ENCODE data around the gene ARHGAP15.

Gene ARHGAP15

GRCh38 chr2:143754742-143755141 lies 625.5 kb downstream of the ARHGAP15 start:
- Histone ChIP-seq H3K9ac (ENCODE audit: low read length) (no peak overlapping the region), H3K27ac (ENCODE audit: low read depth, low read length) (no peak overlapping the region), H3K4me2 (ENCODE audit: low read length) (no peak overlapping the region), H2AFZ (ENCODE audit: insufficient read depth, low read length, poor library complexity) (no peak overlapping the region), H2BK12ac (ENCODE audit: low read length) (no peak overlapping the region), H3K4me3 (ENCODE audit: low read depth, low read length) (no peak overlapping the region), H3K14ac (ENCODE audit: low read length) (no peak overlapping the region), H3K79me2 (ENCODE audit: control insufficient read depth, insufficient read depth, low read length, poor library complexity) (no peaks in the 10 kb centered on the region), H3K4ac (ENCODE audit: low read depth, low read length) (no peak overlapping the region), H3K4me1 (ENCODE audit: control insufficient read depth in 1 of 2, insufficient read depth in 2 of 2, low read length in 2 of 2) (peaks cover 0 to 7% of the 10 kb centered on the region in 2 experiments), H2BK120ac (ENCODE audit: insufficient read depth, low read length, poor library complexity) (no peak overlapping the region), H4K8ac (ENCODE audit: low read depth, low read length) (no peak overlapping the region), H2BK5ac (ENCODE audit: low read depth, low read length, poor library complexity) (no peak overlapping the region), H3K9me3 (ENCODE audit: insufficient read depth, low read depth, low read length) (no peaks in the 10 kb centered on the region), H4K91ac (ENCODE audit: low read depth, low read length) (no peak overlapping the region), H2AK5ac (ENCODE audit: low read length) (no peak overlapping the region), H3K36me3 (ENCODE audit: control insufficient read depth in 1 of 2, insufficient read depth in 2 of 2, low read length in 2 of 2) (no peaks in the 10 kb centered on the region), H3K18ac (ENCODE audit: low read length) (no peak overlapping the region), H3K27me3 (ENCODE audit: insufficient read depth, low read length) (no peaks in the 10 kb centered on the region), H4K12ac (ENCODE audit: low read depth, low read length) (no peak overlapping the region), H3K23ac (ENCODE audit: low read length) (no peak overlapping the region), H3K79me1 (ENCODE audit: low read length) (no peaks in the 10 kb centered on the region)
- WGBS (ENCODE audit: extremely low coverage, insufficient coverage, insufficient read length), result no CpG with 5 or more reads among the region's 1 CpG
- DNase-seq, result no peak

- H3K4me1 ChIP-seq (ENCODE audit: control insufficient read depth in 1 of 2, insufficient read depth in 2 of 2, low read length in 2 of 2), result peaks cover 0 to 7% of the 10 kb centered on the region in 2 experiments
- H3K9ac ChIP-seq (ENCODE audit: low read length), result no peak overlapping the region
- H3K27me3 ChIP-seq (ENCODE audit: insufficient read depth, low read length), result no peaks in the 10 kb centered on the region
- no peaks in the 10 kb centered on the region for H3K9me3 ChIP-seq (ENCODE audit: insufficient read depth, low read depth, low read length)
- no peak overlapping the region for H4K8ac ChIP-seq (ENCODE audit: low read depth, low read length)
- no peaks in the 10 kb centered on the region for H3K79me1 ChIP-seq (ENCODE audit: low read length)
- no peak overlapping the region for H2AFZ ChIP-seq (ENCODE audit: insufficient read depth, low read length, poor library complexity)
- no peak overlapping the region for H2BK5ac ChIP-seq (ENCODE audit: low read depth, low read length, poor library complexity)
- H3K4me3 ChIP-seq (ENCODE audit: low read depth, low read length), result no peak overlapping the region
- DNase-seq, result no peak
- WGBS (ENCODE audit: extremely low coverage, insufficient coverage, insufficient read length), result no CpG with 5 or more reads among the region's 3 CpGs
- H2BK120ac ChIP-seq (ENCODE audit: insufficient read depth, low read length, poor library complexity), result no peak overlapping the region
- no peak overlapping the region for H3K23ac ChIP-seq (ENCODE audit: low read length)
- H4K12ac ChIP-seq (ENCODE audit: low read depth, low read length), result no peak overlapping the region
- H3K14ac ChIP-seq (ENCODE audit: low read length), result no peak overlapping the region
- H3K4ac ChIP-seq (ENCODE audit: low read depth, low read length), result no peak overlapping the region
- no peak overlapping the region for H2BK12ac ChIP-seq (ENCODE audit: low read length)
- no peak overlapping the region for H3K27ac ChIP-seq (ENCODE audit: low read depth, low read length)
- no peak overlapping the region for H3K18ac ChIP-seq (ENCODE audit: low read length)
- H2AK5ac ChIP-seq (ENCODE audit: low read length), result no peak overlapping the region
- no peak overlapping the region for H4K91ac ChIP-seq (ENCODE audit: low read depth, low read length)
- no peaks in the 10 kb centered on the region for H3K79me2 ChIP-seq (ENCODE audit: control insufficient read depth, insufficient read depth, low read length, poor library complexity)
- H3K36me3 ChIP-seq (ENCODE audit: control insufficient read depth in 1 of 2, insufficient read depth in 2 of 2, low read length in 2 of 2), result no peaks in the 10 kb centered on the region
- H3K4me2 ChIP-seq (ENCODE audit: low read length), result no peak overlapping the region
These were observed 629.6 kb downstream of the ARHGAP15 start for GRCh38 chr2:143758629-143759330.

GRCh38 chr2:143759455-143759854 lies 630.2 kb downstream of the ARHGAP15 start:
- H3K4me2 ChIP-seq (ENCODE audit: low read length), result no peak overlapping the region
- H3K4me1 ChIP-seq (ENCODE audit: control insufficient read depth in 1 of 2, insufficient read depth in 2 of 2, low read length in 2 of 2), result peaks cover 0 to 5% of the 10 kb centered on the region in 2 experiments
- no peaks in the 10 kb centered on the region for H3K36me3 ChIP-seq (ENCODE audit: control insufficient read depth in 1 of 2, insufficient read depth in 2 of 2, low read length in 2 of 2)
- no peak overlapping the region for H4K8ac ChIP-seq (ENCODE audit: low read depth, low read length)
- no peak overlapping the region for H3K4ac ChIP-seq (ENCODE audit: low read depth, low read length)
- no peak overlapping the region for H4K12ac ChIP-seq (ENCODE audit: low read depth, low read length)
- H3K79me2 ChIP-seq (ENCODE audit: control insufficient read depth, insufficient read depth, low read length, poor library complexity), result no peaks in the 10 kb centered on the region
- H2BK12ac ChIP-seq (ENCODE audit: low read length), result no peak overlapping the region
- H2BK5ac ChIP-seq (ENCODE audit: low read depth, low read length, poor library complexity), result no peak overlapping the region
- no peak overlapping the region for H3K23ac ChIP-seq (ENCODE audit: low read length)
- no peak overlapping the region for H2BK120ac ChIP-seq (ENCODE audit: insufficient read depth, low read length, poor library complexity)
- no CpG with 5 or more reads among the region's 6 CpGs for WGBS (ENCODE audit: extremely low coverage, insufficient coverage, insufficient read length)
- DNase-seq, result no peak
- H2AFZ ChIP-seq (ENCODE audit: insufficient read depth, low read length, poor library complexity), result no peak overlapping the region
- H3K9me3 ChIP-seq (ENCODE audit: insufficient read depth, low read depth, low read length), result no peaks in the 10 kb centered on the region
- H3K4me3 ChIP-seq (ENCODE audit: low read depth, low read length), result no peak overlapping the region
- no peaks in the 10 kb centered on the region for H3K27me3 ChIP-seq (ENCODE audit: insufficient read depth, low read length)
- no peak overlapping the region for H2AK5ac ChIP-seq (ENCODE audit: low read length)
- no peak overlapping the region for H3K27ac ChIP-seq (ENCODE audit: low read depth, low read length)
- no peaks in the 10 kb centered on the region for H3K79me1 ChIP-seq (ENCODE audit: low read length)
- no peak overlapping the region for H3K18ac ChIP-seq (ENCODE audit: low read length)
- H3K9ac ChIP-seq (ENCODE audit: low read length), result no peak overlapping the region
- H3K14ac ChIP-seq (ENCODE audit: low read length), result no peak overlapping the region
- no peak overlapping the region for H4K91ac ChIP-seq (ENCODE audit: low read depth, low read length)

- Histone ChIP-seq H3K4me2 (ENCODE audit: low read length) (no peak overlapping the region), H3K4me3 (ENCODE audit: low read depth, low read length) (no peak overlapping the region), H2AFZ (ENCODE audit: insufficient read depth, low read length, poor library complexity) (no peak overlapping the region), H2AK5ac (ENCODE audit: low read length) (no peak overlapping the region), H2BK12ac (ENCODE audit: low read length) (no peak overlapping the region), H3K9me3 (ENCODE audit: insufficient read depth, low read depth, low read length) (no peaks in the 10 kb centered on the region), H3K79me1 (ENCODE audit: low read length) (no peaks in the 10 kb centered on the region), H3K4ac (ENCODE audit: low read depth, low read length) (no peak overlapping the region), H2BK5ac (ENCODE audit: low read depth, low read length, poor library complexity) (no peak overlapping the region), H3K4me1 (ENCODE audit: control insufficient read depth in 1 of 2, insufficient read depth in 2 of 2, low read length in 2 of 2) (peaks cover 0 to 2% of the 10 kb centered on the region in 2 experiments), H4K91ac (ENCODE audit: low read depth, low read length) (no peak overlapping the region), H3K79me2 (ENCODE audit: control insufficient read depth, insufficient read depth, low read length, poor library complexity) (no peaks in the 10 kb centered on the region), H2BK120ac (ENCODE audit: insufficient read depth, low read length, poor library complexity) (no peak overlapping the region), H3K27ac (ENCODE audit: low read depth, low read length) (no peak overlapping the region), H3K9ac (ENCODE audit: low read length) (no peak overlapping the region), H3K27me3 (ENCODE audit: insufficient read depth, low read length) (no peaks in the 10 kb centered on the region), H3K23ac (ENCODE audit: low read length) (no peak overlapping the region), H3K18ac (ENCODE audit: low read length) (no peak overlapping the region), H3K14ac (ENCODE audit: low read length) (no peak overlapping the region), H4K8ac (ENCODE audit: low read depth, low read length) (no peak overlapping the region), H4K12ac (ENCODE audit: low read depth, low read length) (no peak overlapping the region), H3K36me3 (ENCODE audit: control insufficient read depth in 1 of 2, insufficient read depth in 2 of 2, low read length in 2 of 2) (no peaks in the 10 kb centered on the region)
- no CpG with 5 or more reads among the region's 3 CpGs for WGBS (ENCODE audit: extremely low coverage, insufficient coverage, insufficient read length)
- DNase-seq, result peak in 1 of 2 donors; percentile 32
These were observed 633.1 kb downstream of the ARHGAP15 start for GRCh38 chr2:143762176-143762928.

Data from trophoblast cell (in vitro differentiated cells and primary cell).